GM10266 (cell line): ENCODE data around the gene LMNTD1.

Experiments used
- DNase-seq: peaks from one replicate; pipeline ENCODE4 v3.0.0; 2012; ENCODE audit errors: extremely low spot score
- TF ChIP-seq, protein P1 (sequence below): IDR thresholded peaks from 2 replicates; pipeline ENCODE4 v1.5.1; 2012; ENCODE audit warnings: mild to moderate bottlenecking, low read depth; ENCODE audit not compliant: control insufficient read depth, insufficient read depth; ENCODE audit errors: missing control alignments

Gene LMNTD1

DNA sequence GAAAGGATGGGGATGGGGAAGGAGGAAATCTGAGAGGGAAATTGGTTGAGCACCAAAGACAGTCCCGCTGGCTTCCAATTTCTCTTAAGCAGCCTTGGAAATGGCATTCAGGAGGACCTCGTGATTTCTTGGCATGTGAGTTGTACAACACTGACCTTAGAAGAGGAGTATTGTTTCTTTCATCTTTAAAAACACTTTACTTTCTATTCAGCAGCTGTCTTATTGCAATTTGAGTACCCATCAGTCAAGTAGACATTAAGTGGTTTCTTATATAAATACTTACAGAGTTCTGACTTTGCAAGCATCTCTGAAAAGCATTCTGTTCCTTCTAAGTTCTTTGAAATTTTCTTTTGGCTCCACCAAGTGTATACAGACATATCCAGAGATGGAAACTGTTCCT lies 83.2 kb downstream of the LMNTD1 start:
- TF ChIP-seq, protein P1, sequence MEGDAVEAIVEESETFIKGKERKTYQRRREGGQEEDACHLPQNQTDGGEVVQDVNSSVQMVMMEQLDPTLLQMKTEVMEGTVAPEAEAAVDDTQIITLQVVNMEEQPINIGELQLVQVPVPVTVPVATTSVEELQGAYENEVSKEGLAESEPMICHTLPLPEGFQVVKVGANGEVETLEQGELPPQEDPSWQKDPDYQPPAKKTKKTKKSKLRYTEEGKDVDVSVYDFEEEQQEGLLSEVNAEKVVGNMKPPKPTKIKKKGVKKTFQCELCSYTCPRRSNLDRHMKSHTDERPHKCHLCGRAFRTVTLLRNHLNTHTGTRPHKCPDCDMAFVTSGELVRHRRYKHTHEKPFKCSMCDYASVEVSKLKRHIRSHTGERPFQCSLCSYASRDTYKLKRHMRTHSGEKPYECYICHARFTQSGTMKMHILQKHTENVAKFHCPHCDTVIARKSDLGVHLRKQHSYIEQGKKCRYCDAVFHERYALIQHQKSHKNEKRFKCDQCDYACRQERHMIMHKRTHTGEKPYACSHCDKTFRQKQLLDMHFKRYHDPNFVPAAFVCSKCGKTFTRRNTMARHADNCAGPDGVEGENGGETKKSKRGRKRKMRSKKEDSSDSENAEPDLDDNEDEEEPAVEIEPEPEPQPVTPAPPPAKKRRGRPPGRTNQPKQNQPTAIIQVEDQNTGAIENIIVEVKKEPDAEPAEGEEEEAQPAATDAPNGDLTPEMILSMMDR = no peak
- no peak for DNase-seq

DNA sequence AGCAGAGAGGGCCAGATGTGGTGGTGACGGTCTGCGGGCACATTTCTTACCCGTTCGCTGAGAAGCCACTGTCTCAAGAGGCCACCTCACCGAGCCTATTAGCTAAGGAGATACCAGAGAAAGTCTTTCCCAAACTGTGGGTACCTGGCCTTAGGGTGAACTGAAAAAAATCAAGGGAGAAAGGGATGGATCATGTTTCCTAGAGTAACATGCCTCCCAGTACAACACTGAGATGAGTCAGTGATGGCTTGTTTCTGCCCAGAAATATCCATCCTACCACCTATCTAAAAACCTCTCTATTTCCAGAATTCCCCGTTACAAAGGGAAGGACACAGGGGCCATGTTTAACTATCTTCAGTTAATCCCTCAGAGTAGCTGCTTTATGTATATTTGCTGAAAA lies 83.7 kb downstream of the LMNTD1 start:
- DNase-seq = no peak
- TF ChIP-seq, protein P1 = no peak

DNA sequence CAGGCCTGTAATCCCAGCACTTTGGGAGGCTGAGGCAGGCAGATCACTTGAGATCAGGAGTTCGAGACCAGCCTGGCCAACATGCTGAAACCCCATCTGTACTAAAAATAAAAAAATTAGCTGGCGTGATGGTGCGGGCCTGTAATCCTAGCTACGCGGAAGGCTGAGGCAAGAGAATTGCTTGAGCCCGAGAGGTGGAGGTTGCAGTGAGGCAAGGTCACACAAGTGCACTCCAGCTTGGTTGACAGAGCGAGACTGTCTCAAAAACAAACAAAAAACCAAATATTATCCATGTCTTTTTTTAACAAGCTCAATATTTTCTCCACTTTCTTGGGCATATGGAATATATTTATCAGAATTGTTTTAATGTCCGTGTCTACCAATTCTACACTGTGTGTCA lies 89.6 kb downstream of the LMNTD1 start:
- TF ChIP-seq, protein P1 = no peak
- DNase-seq = no peak

DNA sequence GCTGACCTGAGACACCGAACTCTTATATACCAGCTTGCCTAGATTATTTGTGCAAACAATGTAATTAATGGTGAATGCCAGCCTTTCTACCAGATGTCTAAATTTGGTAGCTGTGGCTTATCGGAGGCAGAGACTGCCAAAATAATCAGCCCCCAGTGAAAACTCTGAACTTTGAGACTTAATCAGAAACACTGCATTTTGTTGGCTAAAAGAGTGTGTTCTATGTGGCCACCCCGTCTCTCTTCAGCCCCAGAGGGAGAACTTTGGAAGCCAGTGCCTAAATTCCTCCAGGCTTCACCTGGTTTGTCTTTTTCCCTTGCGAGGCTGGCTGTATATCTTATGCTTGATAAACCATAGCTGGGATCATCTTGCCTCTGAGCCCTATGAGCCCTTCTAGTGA lies 90.1 kb downstream of the LMNTD1 start:
- TF ChIP-seq, protein P1 = no peak
- no peak for DNase-seq

DNA sequence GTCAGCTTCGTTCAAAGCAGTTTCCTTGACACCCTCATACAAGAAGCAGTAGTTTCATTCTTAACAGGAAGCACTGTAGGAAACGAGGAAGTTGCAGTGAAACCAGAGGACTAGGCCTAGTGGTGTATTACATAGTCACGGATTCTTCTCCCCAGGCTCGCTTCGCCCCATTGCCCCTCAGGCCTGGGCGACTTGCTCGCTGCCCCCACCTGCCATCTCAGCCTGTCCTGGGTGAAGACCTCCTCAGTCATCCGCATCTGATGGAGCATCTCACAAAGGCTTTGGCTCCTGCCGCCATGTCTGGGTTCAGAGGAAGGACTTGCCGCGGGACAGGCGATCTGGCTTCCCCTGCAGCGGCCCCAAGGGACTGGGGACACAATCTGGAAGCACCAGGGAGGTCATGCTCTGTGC lies 93.5 kb downstream of the LMNTD1 start:
- TF ChIP-seq, protein P1 = no peak
- no peak for DNase-seq

DNA sequence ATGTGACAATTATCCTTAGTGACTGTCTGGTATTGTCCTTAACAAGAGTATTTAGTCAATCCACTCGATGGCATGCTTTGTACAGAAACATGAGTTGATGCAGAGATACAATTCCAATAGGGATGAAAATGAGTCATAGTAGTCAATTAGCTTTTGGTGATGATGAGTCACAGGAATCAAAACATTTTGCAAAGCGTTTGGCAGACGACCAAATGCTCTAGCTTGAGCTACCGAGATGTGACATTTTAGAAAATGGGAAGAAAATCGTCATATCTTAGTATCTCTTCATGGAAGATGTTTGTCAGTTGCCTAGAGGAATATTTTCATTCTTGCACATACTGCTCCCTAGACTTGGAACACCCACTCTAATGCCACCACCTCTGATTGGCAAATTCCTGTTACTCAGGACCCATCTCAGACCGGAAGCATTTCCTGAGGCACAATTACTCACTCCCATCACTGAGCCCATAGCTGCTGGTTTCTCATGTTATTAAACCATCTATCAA lies 95.0 kb downstream of the LMNTD1 start:
- TF ChIP-seq, protein P1 = no peak
- no peak for DNase-seq

DNA sequence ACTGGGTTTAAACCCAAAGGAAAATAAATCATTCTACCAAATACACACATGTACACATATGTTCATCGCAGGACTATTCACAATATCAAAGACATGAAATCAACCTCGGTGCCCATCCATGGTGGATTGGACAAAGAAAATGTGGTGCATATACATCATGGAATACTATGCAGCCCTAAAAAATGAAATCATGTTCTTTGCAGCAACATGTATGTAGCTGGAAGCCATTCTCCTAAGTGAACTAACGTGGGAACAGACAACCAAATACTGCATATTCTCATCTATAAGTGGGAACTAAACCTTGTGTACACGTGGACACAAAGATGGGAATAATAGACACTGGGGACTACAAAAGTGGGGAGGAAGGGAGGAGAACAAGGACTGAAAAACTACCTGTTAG lies 96.6 kb downstream of the LMNTD1 start:
- TF ChIP-seq, protein P1 = no peak
- DNase-seq = no peak
